IMR-90 (cell line): Measurements from ENCODE around the gene KIF13A. TPM values are rescaled to one million over a fixed set of nuclear protein-coding genes. Genes with fewer than 3 reads are reported as not detected.
"Not testable (repeated sequence)": the region's sequence is repeated elsewhere in the genome, so short reads cannot be mapped to it uniquely, and the experiment has no call there.

Experiments used
- ATAC-seq: fragments of 200-7000 bp; cut with Tn5 transposase; 2 replicates; pipeline ENCODE4 v1.9.1; 2020; ENCODE audit warnings: low read depth, mild to moderate bottlenecking, moderate library complexity
- BruUV-seq: library from RNA; stranded (reverse); fragments of 400-500 nt; replicated peaks from 2 replicates; lab custom pipeline; 2021; lab: Mats Ljungman, UMichigan
- CTCF ChIA-PET: fragments of 300-600 bp; formaldehyde crosslinking; extraction: SDS; loops from one replicate; lab custom pipeline; 2021; ENCODE audit warnings: antibody characterized with exemption; lab: Yijun Ruan, JAX
- POLR2A ChIA-PET: fragments of 300-600 bp; sonication (Branson Sonifier 250); formaldehyde crosslinking; loops from one replicate; lab custom pipeline; 2022; ENCODE audit warnings: antibody characterized with exemption; ENCODE audit not compliant: unreplicated experiment; lab: Charles Lee
- DNase-seq: peaks from one replicate; pipeline ENCODE4 v3.0.0; 2013
- H2AFZ ChIP-seq: replicated peaks from 2 replicates; pipeline ENCODE3; 2013; ENCODE audit warnings: low read length, mild to moderate bottlenecking; ENCODE audit not compliant: poor library complexity
- H2AK5ac ChIP-seq: 2 replicates; pipeline ENCODE4 v1.6.1; 2013; ENCODE audit warnings: low read depth, low read length, inconsistent platforms
- H2AK9ac ChIP-seq: replicated peaks from 2 replicates; pipeline ENCODE3; 2013; ENCODE audit warnings: mild to moderate bottlenecking, low read depth, low read length, moderate library complexity; ENCODE audit not compliant: poor library complexity
- H2BK120ac ChIP-seq: 2 replicates; pipeline ENCODE4 v1.6.1; 2013; ENCODE audit warnings: low read depth, low read length, inconsistent platforms
- H2BK15ac ChIP-seq: 3 replicates; pipeline ENCODE4 v1.6.1; 2013; ENCODE audit warnings: low read depth, low read length, inconsistent platforms
- H2BK20ac ChIP-seq: 2 replicates; pipeline ENCODE4 v1.6.1; 2013; ENCODE audit warnings: low read depth, mild to moderate bottlenecking, inconsistent platforms, low read length, moderate library complexity
- H2BK5ac ChIP-seq: 2 replicates; pipeline ENCODE4 v1.6.1; 2013; ENCODE audit warnings: mild to moderate bottlenecking, low read depth, low read length, inconsistent platforms; ENCODE audit not compliant: poor library complexity, severe bottlenecking
- H3K14ac ChIP-seq: replicated peaks from 2 replicates; pipeline ENCODE4 v1.6.1; 2013; ENCODE audit warnings: low read depth, low read length, inconsistent platforms
- H3K18ac ChIP-seq: 2 replicates; pipeline ENCODE4 v1.6.1; 2013; ENCODE audit warnings: low read depth, low read length, control low read depth
- H3K23ac ChIP-seq: 2 replicates; pipeline ENCODE4 v1.6.1; 2013; ENCODE audit warnings: low read depth, low read length, inconsistent platforms
- H3K27ac ChIP-seq: 2 replicates; pipeline ENCODE4 v1.5.1; 2013; ENCODE audit warnings: mild to moderate bottlenecking, control low read depth, low read length; ENCODE audit not compliant: insufficient read depth
- H3K27me3 ChIP-seq: 2 replicates; pipeline ENCODE4 v1.6.1; 2013; ENCODE audit warnings: low read length; ENCODE audit not compliant: control insufficient read depth, insufficient read depth
- H3K36me3 ChIP-seq: 2 replicates; pipeline ENCODE4 v1.6.1; 2013; ENCODE audit warnings: low read length, mixed read lengths; ENCODE audit not compliant: control insufficient read depth, insufficient read depth
- H3K4ac ChIP-seq: 2 replicates; pipeline ENCODE4 v1.6.1; 2013; ENCODE audit warnings: low read depth, low read length, inconsistent platforms
- H3K4me1 ChIP-seq: 2 replicates; pipeline ENCODE4 v1.6.1; 2013; ENCODE audit warnings: low read length, mixed read lengths; ENCODE audit not compliant: control insufficient read depth, insufficient read depth
- H3K4me2 ChIP-seq: 2 replicates; pipeline ENCODE4 v1.6.1; 2013; ENCODE audit warnings: low read depth, mild to moderate bottlenecking, control low read depth, low read length, moderate library complexity
- H3K4me3 ChIP-seq: 2 replicates; pipeline ENCODE4 v1.5.1; 2013; ENCODE audit warnings: low read depth, mild to moderate bottlenecking, control low read depth, low read length, moderate library complexity; ENCODE audit not compliant: insufficient read depth
- H3K56ac ChIP-seq: 2 replicates; pipeline ENCODE4 v1.6.1; 2013; ENCODE audit warnings: low read length, inconsistent platforms; ENCODE audit not compliant: insufficient read depth; ENCODE audit errors: extremely low read depth
- H3K79me1 ChIP-seq, 2 experiments: 2 replicates each; pipeline ENCODE4 v1.6.1; 2013; ENCODE audit warnings: low read length in 2 of 2, inconsistent platforms in 1 of 2, low read depth in 1 of 2
- H3K9ac ChIP-seq: 2 replicates; pipeline ENCODE4 v1.6.1; 2013; ENCODE audit warnings: low read depth, low read length, control low read depth
- H3K9me1 ChIP-seq: 2 replicates; pipeline ENCODE4 v1.6.1; 2013; ENCODE audit warnings: low read length, inconsistent platforms; ENCODE audit not compliant: insufficient read depth
- H3K9me3 ChIP-seq: 2 replicates; pipeline ENCODE4 v1.6.1; 2013; ENCODE audit warnings: low read length; ENCODE audit not compliant: control insufficient read depth, insufficient read depth
- H4K20me1 ChIP-seq: 2 replicates; pipeline ENCODE4 v1.6.1; 2013; ENCODE audit warnings: low read length, inconsistent platforms; ENCODE audit not compliant: insufficient read depth
- H4K5ac ChIP-seq: 2 replicates; pipeline ENCODE4 v1.6.1; 2013; ENCODE audit warnings: mild to moderate bottlenecking, low read depth, low read length, control low read depth
- H4K8ac ChIP-seq, 2 experiments: 2 replicates each; pipeline ENCODE4 v1.6.1; 2013; ENCODE audit warnings: low read depth in 2 of 2, low read length in 2 of 2, control low read depth in 1 of 2, inconsistent platforms in 1 of 2
- H4K91ac ChIP-seq: 2 replicates; pipeline ENCODE4 v1.6.1; 2013; ENCODE audit warnings: low read depth, low read length, inconsistent platforms; ENCODE audit not compliant: insufficient read depth
- BHLHE40 ChIP-seq: fragments of 150-350 bp; IDR thresholded peaks from 2 replicates; pipeline ENCODE4 v1.6.1; 2016; ENCODE audit warnings: mild to moderate bottlenecking, low read depth, low read length
- WGBS, 2 experiments: methylation state at CpG; one replicate each; pipeline versions ENCODE4 v1.1.5 to v1.1.7; 2013; ENCODE audit warnings: missing lambda C conversion rate in 2 of 2; ENCODE audit not compliant: insufficient read length in 1 of 2; ENCODE audit errors: extremely low coverage in 2 of 2; 5-methylcytosine and 5-hydroxymethylcytosine counted together
- dilution Hi-C: fragments of 300-500 bp; cut with HindIII; formaldehyde crosslinking; loops from one replicate; pipeline ENCODE4 v1.14.3; 2018; ENCODE audit warnings: low sequenced_read_pairs; ENCODE audit not compliant: unreplicated experiment
- in situ Hi-C: fragments of 300-500 bp; cut with MboI; formaldehyde crosslinking; loops from 3 replicates; pipeline ENCODE4 v1.14.3; 2019; ENCODE audit warnings: low sequenced_read_pairs, inconsistent platforms, mixed read lengths
- intact Hi-C: fragments of 100-400 bp; cut with micrococcal nuclease; formaldehyde crosslinking; loops from 2 replicates; pipeline ENCODE4 v1.10.0; 2022
- polyA plus RNA-seq, 3 experiments: library from polyadenylated mRNA; depleted of rRNA; stranded (reverse); fragments of >200 nt; gene quantifications; 2 replicates each; pipeline ENCODE4 v1.2.3, GENCODE V29; 2012; ENCODE audit warnings: low replicate concordance in 1 of 3
- total RNA-seq: library from RNA; depleted of rRNA; stranded (reverse); fragments of >200 nt; gene quantifications from 2 replicates; pipeline ENCODE4 v1.2.3, GENCODE V29; 2012

KIF13A gene
- total and polyA plus RNA-seq, 2 of the 4 experiments (the other 2 are of a cell fraction), result 23.3 to 51.8 TPM

- POLR2A ChIA-PET, result no interaction called here
- no TSS peak for BruUV-seq
- H3K4me3 ChIP-seq, result no peak overlapping the region
These were observed 141.8 kb downstream of the KIF13A start for GRCh38 chr6:17845598-17845997.

DNA sequence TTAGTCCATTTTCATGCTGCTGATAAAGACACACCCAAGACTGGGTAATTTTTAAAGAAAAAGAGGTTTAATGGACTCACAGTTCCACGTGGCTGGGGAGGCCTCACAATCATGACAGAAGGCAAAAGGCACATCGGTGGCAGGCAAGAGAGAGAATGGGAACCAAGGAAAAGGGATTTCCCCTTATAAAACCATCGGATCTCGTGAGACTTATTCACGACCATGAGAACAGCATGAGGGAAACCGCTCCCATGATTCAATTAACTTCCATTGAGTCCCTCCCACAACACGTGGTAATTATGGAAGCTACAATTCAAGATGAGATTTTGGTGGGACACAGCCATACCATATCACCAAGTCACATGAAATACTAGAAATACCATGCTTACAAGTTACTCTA is 142.5 kb downstream of the KIF13A start:
- H3K18ac ChIP-seq, H2AK5ac ChIP-seq, H3K23ac ChIP-seq, in situ Hi-C loops, H4K8ac ChIP-seq, H4K20me1 ChIP-seq, H4K91ac ChIP-seq, H2BK120ac ChIP-seq, H3K27ac ChIP-seq, H3K4ac ChIP-seq, H2AK9ac ChIP-seq, H3K9me1 ChIP-seq, H3K9me3 ChIP-seq, H4K5ac ChIP-seq, dilution Hi-C loops, H3K4me2 ChIP-seq, H2BK5ac ChIP-seq, H3K14ac ChIP-seq, H3K27me3 ChIP-seq, ATAC-seq, intact Hi-C loops, POLR2A ChIA-PET, H3K9ac ChIP-seq, BruUV-seq, H2BK15ac ChIP-seq, DNase-seq, H2BK20ac ChIP-seq, H2AFZ ChIP-seq, CTCF ChIA-PET, H3K4me1 ChIP-seq, H3K56ac ChIP-seq, H3K4me3 ChIP-seq: not testable (repeated sequence)
- H3K79me1 ChIP-seq, result peaks cover 5 to 24% of the 10 kb centered on the region in 2 experiments
- H3K36me3 ChIP-seq, result peaks cover 20% of the 10 kb centered on the region
- no CpG with 5 or more reads among the region's 7 CpGs for WGBS, 2 experiments

More at GRCh38 chr6:17845598-17845997, 141.8 kb downstream of the KIF13A start:
- no peak overlapping the region for H3K4ac ChIP-seq
- peaks cover 9 to 29% of the 10 kb centered on the region in 2 experiments for H3K79me1 ChIP-seq
- no peak overlapping the region for H2BK20ac ChIP-seq
- DNase-seq (no peak), ATAC-seq (no peak)
- no peak overlapping the region for H4K5ac ChIP-seq
- dilution Hi-C loops, result no loop called here
- intact Hi-C loops, result no loop called here
- peaks cover under 1% of the 10 kb centered on the region for H3K4me1 ChIP-seq
- H4K91ac ChIP-seq, result no peak overlapping the region
- in situ Hi-C loops, result no loop called here
- CTCF ChIA-PET, result no interaction called here
- no peaks in the 10 kb centered on the region for H4K20me1 ChIP-seq
- peaks cover 10% of the 10 kb centered on the region for H3K9me1 ChIP-seq
- no peak overlapping the region for H3K9ac ChIP-seq
- H2AFZ ChIP-seq, result no peak overlapping the region
- H3K56ac ChIP-seq, result no peak overlapping the region
- no peak overlapping the region for H2BK120ac ChIP-seq
- no peak overlapping the region for H3K27ac ChIP-seq
- H2AK5ac ChIP-seq, result no peak overlapping the region
- TF ChIP-seq BHLHE40, result no peak
- no peak overlapping the region for H3K4me2 ChIP-seq
- H3K27me3 ChIP-seq, result no peaks in the 10 kb centered on the region
- no peak overlapping the region for H3K14ac ChIP-seq
- WGBS, 2 experiments, result no CpG with 5 or more reads among the region's 4 CpGs
- H3K23ac ChIP-seq, result no peak overlapping the region
- H4K8ac ChIP-seq, result no peak overlapping the region
- no peaks in the 10 kb centered on the region for H3K9me3 ChIP-seq
- no peak overlapping the region for H2AK9ac ChIP-seq
- no peak overlapping the region for H3K18ac ChIP-seq
- no peak overlapping the region for H2BK5ac ChIP-seq
- H3K36me3 ChIP-seq, result peaks cover 22% of the 10 kb centered on the region
- no peak overlapping the region for H2BK15ac ChIP-seq
